Measurements from ENCODE around the gene DDX39B. TPM values are rescaled to one million over a fixed set of nuclear protein-coding genes. Genes with fewer than 3 reads are reported as not detected.

DDX39B gene
- total RNA-seq, 1 experiment from 2014 or later: 813 TPM

- H4K5ac ChIP-seq (ENCODE audit: insufficient read length, low read depth, low read length): no peak overlapping the region
- H2BK5ac ChIP-seq (ENCODE audit: insufficient read length, low read length): no peak overlapping the region
- no peak overlapping the region for H2BK20ac ChIP-seq (ENCODE audit: low read depth, low read length, poor library complexity, severe bottlenecking)
- H3K18ac ChIP-seq (ENCODE audit: insufficient read length, low read depth, low read length): peak overlapping the region; percentile 77
- no peak overlapping the region for H2AFZ ChIP-seq (ENCODE audit: low read length)
- no peak overlapping the region for H2AK5ac ChIP-seq (ENCODE audit: insufficient read length, low read length)
- H2BK15ac ChIP-seq (ENCODE audit: low read depth, low read length): no peak overlapping the region
- no peak overlapping the region for H3K56ac ChIP-seq (ENCODE audit: insufficient read length, low read depth, low read length)
- TF ChIP-seq, protein P1, sequence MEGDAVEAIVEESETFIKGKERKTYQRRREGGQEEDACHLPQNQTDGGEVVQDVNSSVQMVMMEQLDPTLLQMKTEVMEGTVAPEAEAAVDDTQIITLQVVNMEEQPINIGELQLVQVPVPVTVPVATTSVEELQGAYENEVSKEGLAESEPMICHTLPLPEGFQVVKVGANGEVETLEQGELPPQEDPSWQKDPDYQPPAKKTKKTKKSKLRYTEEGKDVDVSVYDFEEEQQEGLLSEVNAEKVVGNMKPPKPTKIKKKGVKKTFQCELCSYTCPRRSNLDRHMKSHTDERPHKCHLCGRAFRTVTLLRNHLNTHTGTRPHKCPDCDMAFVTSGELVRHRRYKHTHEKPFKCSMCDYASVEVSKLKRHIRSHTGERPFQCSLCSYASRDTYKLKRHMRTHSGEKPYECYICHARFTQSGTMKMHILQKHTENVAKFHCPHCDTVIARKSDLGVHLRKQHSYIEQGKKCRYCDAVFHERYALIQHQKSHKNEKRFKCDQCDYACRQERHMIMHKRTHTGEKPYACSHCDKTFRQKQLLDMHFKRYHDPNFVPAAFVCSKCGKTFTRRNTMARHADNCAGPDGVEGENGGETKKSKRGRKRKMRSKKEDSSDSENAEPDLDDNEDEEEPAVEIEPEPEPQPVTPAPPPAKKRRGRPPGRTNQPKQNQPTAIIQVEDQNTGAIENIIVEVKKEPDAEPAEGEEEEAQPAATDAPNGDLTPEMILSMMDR (conservative IDR thresholded peaks at IDR 0.05): peak; percentile 99
- H3K4me1 ChIP-seq (ENCODE audit: insufficient read depth, low read length): peaks cover 2% of the 10 kb centered on the region; the same call in 1 of the 2 replicates
- WGBS (ENCODE audit: extremely low coverage, insufficient read length, low lambda C conversion rate): no CpG with 5 or more reads among the region's 62 CpGs
- H3K79me2 ChIP-seq (ENCODE audit: insufficient read depth, low read length): no peaks in the 10 kb centered on the region
- H4K20me1 ChIP-seq (ENCODE audit: control insufficient read depth, insufficient read depth, insufficient read length): no peaks in the 10 kb centered on the region
- no peak overlapping the region for H2BK12ac ChIP-seq (ENCODE audit: insufficient read length, low read depth, low read length)
- peak overlapping the region; percentile 42 for H3K9ac ChIP-seq (ENCODE audit: extremely low read depth, insufficient read length, low read length)
- no peak overlapping the region for H4K91ac ChIP-seq (ENCODE audit: insufficient read length, low read depth, low read length)
- no peak overlapping the region for H3K27ac ChIP-seq (ENCODE audit: insufficient read length, low read depth, low read length)
- H3K14ac ChIP-seq (ENCODE audit: insufficient read depth, low read length): peak overlapping the region; percentile 85
- DNase-seq: peak; percentile 90
- H3K79me1 ChIP-seq (ENCODE audit: insufficient read depth, low read depth, low read length, poor library complexity, severe bottlenecking): no peaks in the 10 kb centered on the region
- H3K4me2 ChIP-seq (ENCODE audit: insufficient read depth, insufficient read length, low read length): peak overlapping the region; percentile 67
- Mint-ChIP-seq H3K4me3 (peak overlapping the region; percentile 84 to 94), H3K36me3 (ENCODE audit: insufficient read depth in 1 of 3, low read depth in 3 of 3) (no peaks in the 10 kb centered on the region), H3K27me3 (ENCODE audit: low read depth) (peaks cover 36% of the 10 kb centered on the region), H3K27ac (peak overlapping the region; percentile 9 to 93 (median 23); a peak in 5 of 7 replicates), H3K9me3 (no peaks in the 10 kb centered on the region; a peak in 1 of 5 replicates), H3K4me1 (peaks cover 34 to 36% of the 10 kb centered on the region in 2 experiments)
- no peak overlapping the region for H3T11ph ChIP-seq (ENCODE audit: low read length)
- H3K23me2 ChIP-seq (ENCODE audit: insufficient read length, low read depth, low read length, poor library complexity, severe bottlenecking): peaks cover 9% of the 10 kb centered on the region
- no peak overlapping the region for H3K4ac ChIP-seq (ENCODE audit: low read depth, low read length)
- no peak overlapping the region for H3K23ac ChIP-seq (ENCODE audit: insufficient read length, low read depth, low read length)
- H3K27me3 ChIP-seq (ENCODE audit: insufficient read depth, low read length): no peaks in the 10 kb centered on the region
- H4K8ac ChIP-seq (replicated peaks; ENCODE audit: insufficient read length, low read depth, low read length): no peak overlapping the region
- H2BK120ac ChIP-seq (ENCODE audit: low read depth, low read length, poor library complexity, severe bottlenecking): no peak overlapping the region
- H3K9me3 ChIP-seq (ENCODE audit: control insufficient read depth, low read depth, low read length): no peaks in the 10 kb centered on the region
Observed at GRCh38 chr6:31580807-31581433, 39.1 kb upstream of the DDX39B start.
